HEK293 (cell line): ENCODE results near the gene ECSIT.

Experiments used
- BCL11A ChIP-seq: fragments of 450-650 bp; formaldehyde crosslinking; IDR thresholded peaks from 2 replicates; pipeline ENCODE4 v1.5.1; 2016; ENCODE audit warnings: low read depth, missing biosample characterization, missing genetic modification characterization
- BCL11B ChIP-seq: fragments of 450-650 bp; formaldehyde crosslinking; IDR thresholded peaks from 2 replicates; pipeline ENCODE4 v1.5.1; 2016; ENCODE audit warnings: low read depth, missing biosample characterization, missing genetic modification characterization
- CTCF ChIP-seq: fragments of 450-650 bp; formaldehyde crosslinking; IDR thresholded peaks from 2 replicates; pipeline ENCODE4 v1.5.1; 2016; ENCODE audit warnings: missing biosample characterization, missing genetic modification characterization
- EGR2 ChIP-seq: fragments of 450-650 bp; formaldehyde crosslinking; IDR thresholded peaks from 2 replicates; pipeline ENCODE4 v1.5.1; 2016; ENCODE audit warnings: low read depth, missing biosample characterization, missing genetic modification characterization
- FEZF1 ChIP-seq: fragments of 450-650 bp; formaldehyde crosslinking; IDR thresholded peaks from 2 replicates; pipeline ENCODE4 v1.5.1; 2016; ENCODE audit warnings: missing biosample characterization, missing genetic modification characterization
- GLI4 ChIP-seq: fragments of 450-650 bp; formaldehyde crosslinking; IDR thresholded peaks from 2 replicates; pipeline ENCODE4 v1.5.1; 2016; ENCODE audit warnings: missing biosample characterization, missing genetic modification characterization
- HOXC10 ChIP-seq: sonication (generic); formaldehyde crosslinking; IDR thresholded peaks from 2 replicates; pipeline ENCODE4 v1.8.1; 2023; ENCODE audit warnings: mild to moderate bottlenecking, missing genetic modification reagents
- INSM2 ChIP-seq: fragments of 450-650 bp; formaldehyde crosslinking; IDR thresholded peaks from 2 replicates; pipeline ENCODE4 v1.5.1; 2016; ENCODE audit warnings: missing biosample characterization, missing genetic modification characterization
- TCF7L2 ChIP-seq: IDR thresholded peaks from 2 replicates; pipeline ENCODE4 v1.6.1; 2011; ENCODE audit warnings: low read depth, mild to moderate bottlenecking, inconsistent platforms, low read length, moderate library complexity, borderline replicate concordance
- ZBTB17 ChIP-seq: fragments of 450-650 bp; formaldehyde crosslinking; IDR thresholded peaks from 2 replicates; pipeline ENCODE4 v1.5.1; 2016; ENCODE audit warnings: missing biosample characterization, missing genetic modification characterization
- ZBTB21 ChIP-seq: fragments of 450-650 bp; formaldehyde crosslinking; IDR thresholded peaks from 2 replicates; pipeline ENCODE4 v1.5.1; 2017; ENCODE audit warnings: missing biosample characterization, missing genetic modification characterization
- ZNF174 ChIP-seq: fragments of 450-650 bp; formaldehyde crosslinking; IDR thresholded peaks from 2 replicates; pipeline ENCODE4 v1.5.0; 2017; ENCODE audit warnings: missing biosample characterization, mild to moderate bottlenecking, missing genetic modification characterization
- ZNF18 ChIP-seq: fragments of 450-650 bp; formaldehyde crosslinking; IDR thresholded peaks from 2 replicates; pipeline ENCODE4 v1.5.1; 2016; ENCODE audit warnings: missing biosample characterization, missing genetic modification characterization
- ZNF202 ChIP-seq: fragments of 450-650 bp; formaldehyde crosslinking; IDR thresholded peaks from 2 replicates; pipeline ENCODE4 v1.5.1; 2016; ENCODE audit warnings: missing biosample characterization, missing genetic modification characterization, borderline replicate concordance
- ZNF239 ChIP-seq: fragments of 450-650 bp; formaldehyde crosslinking; IDR thresholded peaks from 2 replicates; pipeline ENCODE4 v1.5.1; 2016; ENCODE audit warnings: missing biosample characterization, missing genetic modification characterization
- ZNF292 ChIP-seq: fragments of 450-650 bp; formaldehyde crosslinking; IDR thresholded peaks from 2 replicates; pipeline ENCODE4 v1.5.1; 2016; ENCODE audit warnings: low read depth, missing biosample characterization, missing genetic modification characterization, borderline replicate concordance
- ZNF302 ChIP-seq: fragments of 450-650 bp; formaldehyde crosslinking; IDR thresholded peaks from 2 replicates; pipeline ENCODE4 v1.5.1; 2016; ENCODE audit warnings: missing biosample characterization, missing genetic modification characterization, low read depth
- ZNF521 ChIP-seq: fragments of 450-650 bp; formaldehyde crosslinking; IDR thresholded peaks from 2 replicates; pipeline ENCODE4 v1.5.1; 2017; ENCODE audit warnings: missing biosample characterization, mild to moderate bottlenecking, missing genetic modification characterization
- ZNF561 ChIP-seq: fragments of 450-650 bp; IDR thresholded peaks from 2 replicates; pipeline ENCODE4 v1.5.1; 2018; ENCODE audit warnings: missing biosample characterization, missing genetic modification characterization, borderline replicate concordance
- ZNF626 ChIP-seq: fragments of 450-650 bp; sonication (Bioruptor Pico); formaldehyde crosslinking; IDR thresholded peaks from 2 replicates; pipeline ENCODE4 v1.5.1; 2018; ENCODE audit warnings: missing biosample characterization, missing genetic modification characterization, inconsistent platforms
- ZNF670 ChIP-seq: fragments of 450-650 bp; formaldehyde crosslinking; IDR thresholded peaks from 2 replicates; pipeline ENCODE4 v1.5.1; 2016; ENCODE audit warnings: missing biosample characterization, missing genetic modification characterization, low read depth
- ZNF776 ChIP-seq: fragments of 450-650 bp; formaldehyde crosslinking; IDR thresholded peaks from 2 replicates; pipeline ENCODE4 v1.5.0; 2017; ENCODE audit warnings: missing biosample characterization, missing genetic modification characterization, borderline replicate concordance
- ZSCAN18 ChIP-seq: fragments of 450-650 bp; formaldehyde crosslinking; IDR thresholded peaks from 2 replicates; pipeline ENCODE4 v1.5.1; 2016; ENCODE audit warnings: missing biosample characterization, missing genetic modification characterization
- ZSCAN23 ChIP-seq: fragments of 450-650 bp; formaldehyde crosslinking; IDR thresholded peaks from 2 replicates; pipeline ENCODE4 v1.5.1; 2016; ENCODE audit warnings: missing biosample characterization, missing genetic modification characterization
- TF ChIP-seq, protein P1 (sequence below): fragments of 450-650 bp; IDR thresholded peaks from 2 replicates; pipeline ENCODE4 v1.5.1; 2018; ENCODE audit warnings: missing biosample characterization, mild to moderate bottlenecking, missing genetic modification characterization
- TF ChIP-seq, protein P2 (sequence below): fragments of 450-650 bp; formaldehyde crosslinking; IDR thresholded peaks from 2 replicates; pipeline ENCODE4 v1.5.1; 2016; ENCODE audit warnings: missing biosample characterization, missing genetic modification characterization

ECSIT gene

GRCh38 chr19:11535792-11536595 is 7.1 kb upstream of the ECSIT start (continued):
- no peak for TF ChIP-seq HOXC10 (CRISPR knock-in tag)
- TF ChIP-seq BCL11B = no peak
- TF ChIP-seq ZSCAN23 (tag by site-specific recombination) = no peak; the same call in 1 of the 2 replicates
- no peak for TF ChIP-seq ZNF776 (tag by site-specific recombination)
- no peak for TF ChIP-seq ZNF18 (tag by site-specific recombination)
- TF ChIP-seq ZSCAN18 (tag by site-specific recombination) = 0 out of 2 replicates have a peak, but pooled peaks have one; percentile 19
- TF ChIP-seq ZNF202 (tag by site-specific recombination) = no peak
- TF ChIP-seq BCL11A (tag by site-specific recombination) = no peak
- peak; percentile 81; the same call in 1 of the 2 replicates for TF ChIP-seq CTCF (tag by site-specific recombination)
- TF ChIP-seq ZNF626 (tag by site-specific recombination) = no peak; the same call in 1 of the 2 replicates
- no peak for TF ChIP-seq ZNF302 (tag by site-specific recombination)
- TF ChIP-seq ZNF292 (tag by site-specific recombination) = no peak
- TF ChIP-seq EGR2 (tag by site-specific recombination) = peak; percentile 44; the same call in 1 of the 2 replicates
- TF ChIP-seq, protein P1, sequence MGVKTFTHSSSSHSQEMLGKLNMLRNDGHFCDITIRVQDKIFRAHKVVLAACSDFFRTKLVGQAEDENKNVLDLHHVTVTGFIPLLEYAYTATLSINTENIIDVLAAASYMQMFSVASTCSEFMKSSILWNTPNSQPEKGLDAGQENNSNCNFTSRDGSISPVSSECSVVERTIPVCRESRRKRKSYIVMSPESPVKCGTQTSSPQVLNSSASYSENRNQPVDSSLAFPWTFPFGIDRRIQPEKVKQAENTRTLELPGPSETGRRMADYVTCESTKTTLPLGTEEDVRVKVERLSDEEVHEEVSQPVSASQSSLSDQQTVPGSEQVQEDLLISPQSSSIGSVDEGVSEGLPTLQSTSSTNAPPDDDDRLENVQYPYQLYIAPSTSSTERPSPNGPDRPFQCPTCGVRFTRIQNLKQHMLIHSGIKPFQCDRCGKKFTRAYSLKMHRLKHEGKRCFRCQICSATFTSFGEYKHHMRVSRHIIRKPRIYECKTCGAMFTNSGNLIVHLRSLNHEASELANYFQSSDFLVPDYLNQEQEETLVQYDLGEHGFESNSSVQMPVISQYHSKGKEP (tag by site-specific recombination) = peak; percentile 62; the same call in 1 of the 2 replicates
- no peak for TF ChIP-seq INSM2
- TF ChIP-seq ZNF670 (tag by site-specific recombination) = no peak
- no peak for TF ChIP-seq ZNF521 (tag by site-specific recombination)
- TF ChIP-seq ZNF561 = no peak; the same call in 1 of the 2 replicates
- peak; percentile 73 for TF ChIP-seq ZBTB21 (tag by site-specific recombination)
- TF ChIP-seq ZNF239 (tag by site-specific recombination) = no peak
- no peak for TF ChIP-seq TCF7L2
- TF ChIP-seq, protein P2, sequence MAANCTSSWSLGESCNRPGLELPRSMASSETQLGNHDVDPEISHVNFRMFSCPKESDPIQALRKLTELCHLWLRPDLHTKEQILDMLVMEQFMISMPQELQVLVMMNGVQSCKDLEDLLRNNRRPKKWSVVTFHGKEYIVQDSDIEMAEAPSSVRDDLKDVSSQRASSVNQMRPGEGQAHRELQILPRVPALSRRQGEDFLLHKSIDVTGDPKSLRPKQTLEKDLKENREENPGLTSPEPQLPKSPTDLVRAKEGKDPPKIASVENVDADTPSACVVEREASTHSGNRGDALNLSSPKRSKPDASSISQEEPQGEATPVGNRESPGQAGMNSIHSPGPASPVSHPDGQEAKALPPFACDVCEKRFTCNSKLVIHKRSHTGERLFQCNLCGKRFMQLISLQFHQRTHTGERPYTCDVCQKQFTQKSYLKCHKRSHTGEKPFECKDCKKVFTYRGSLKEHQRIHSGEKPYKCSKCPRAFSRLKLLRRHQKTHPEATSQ (tag by site-specific recombination) = peak; percentile 51; the same call in 1 of the 2 replicates
- 0 out of 2 replicates have a peak, but pooled peaks have one; percentile 28 for TF ChIP-seq ZBTB17
- no peak for TF ChIP-seq ZNF174
- TF ChIP-seq FEZF1 = no peak
- TF ChIP-seq GLI4 (tag by site-specific recombination) = no peak
